GM04504 (cell line): ENCODE data around the gene HOXA13.

Source experiments
- DNase-seq: peaks from one replicate; pipeline ENCODE4 v3.0.0-alpha.2; 2012; ENCODE audit warnings: low read depth

Gene HOXA13

GRCh38 chr7:27181795-27182275 is 18.1 kb downstream of the HOXA13 start:
- DNase-seq, result peak; percentile 30

DNA sequence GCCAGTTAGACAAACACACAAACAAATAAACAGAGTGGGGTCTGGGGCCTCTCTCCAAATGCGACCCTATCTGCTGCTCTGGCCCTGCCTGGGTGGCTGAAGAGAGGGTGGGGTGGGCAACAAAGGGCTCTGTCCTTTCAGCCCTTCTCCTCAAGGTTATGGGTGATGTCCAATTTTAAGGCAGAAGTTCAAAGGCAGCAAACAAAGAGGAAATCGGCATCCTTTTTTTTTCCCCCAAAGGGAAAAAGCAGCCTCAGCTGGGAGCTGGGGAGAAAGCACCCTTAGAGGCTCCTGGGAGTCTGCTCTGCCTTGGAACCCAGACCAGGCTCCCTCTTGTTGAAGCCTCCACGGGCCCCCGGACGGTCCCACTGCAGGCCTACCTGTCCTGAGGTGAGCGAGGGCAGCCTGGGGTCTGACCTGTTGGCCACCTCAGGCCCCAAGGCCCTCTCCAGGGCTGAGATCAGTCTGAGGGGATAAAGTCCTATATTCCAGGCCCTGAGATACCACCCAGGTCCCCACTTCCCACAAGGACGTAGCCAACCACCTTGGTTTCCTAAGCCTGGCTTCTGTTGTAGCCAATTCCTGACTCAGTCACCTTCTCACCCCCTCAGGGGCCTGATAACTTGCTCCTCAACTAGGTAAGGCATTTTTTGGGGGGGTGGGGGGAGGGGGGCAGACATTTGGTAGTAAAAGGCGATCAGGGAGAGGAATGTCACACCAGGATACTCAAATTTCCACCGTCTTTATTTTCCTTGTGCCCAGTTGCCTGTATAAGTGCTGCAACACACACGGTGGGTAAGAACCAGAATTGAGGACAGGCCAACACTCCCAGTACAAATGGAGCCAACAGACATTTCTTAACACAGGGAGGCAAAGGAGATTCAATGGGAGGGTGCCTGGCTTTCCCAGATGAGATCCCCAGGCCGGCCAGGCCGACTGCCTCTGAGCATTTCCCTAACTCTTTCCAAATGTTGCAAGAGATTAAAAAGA is 19.2 kb downstream of the HOXA13 start:
- DNase-seq, result peak; percentile 21

DNA sequence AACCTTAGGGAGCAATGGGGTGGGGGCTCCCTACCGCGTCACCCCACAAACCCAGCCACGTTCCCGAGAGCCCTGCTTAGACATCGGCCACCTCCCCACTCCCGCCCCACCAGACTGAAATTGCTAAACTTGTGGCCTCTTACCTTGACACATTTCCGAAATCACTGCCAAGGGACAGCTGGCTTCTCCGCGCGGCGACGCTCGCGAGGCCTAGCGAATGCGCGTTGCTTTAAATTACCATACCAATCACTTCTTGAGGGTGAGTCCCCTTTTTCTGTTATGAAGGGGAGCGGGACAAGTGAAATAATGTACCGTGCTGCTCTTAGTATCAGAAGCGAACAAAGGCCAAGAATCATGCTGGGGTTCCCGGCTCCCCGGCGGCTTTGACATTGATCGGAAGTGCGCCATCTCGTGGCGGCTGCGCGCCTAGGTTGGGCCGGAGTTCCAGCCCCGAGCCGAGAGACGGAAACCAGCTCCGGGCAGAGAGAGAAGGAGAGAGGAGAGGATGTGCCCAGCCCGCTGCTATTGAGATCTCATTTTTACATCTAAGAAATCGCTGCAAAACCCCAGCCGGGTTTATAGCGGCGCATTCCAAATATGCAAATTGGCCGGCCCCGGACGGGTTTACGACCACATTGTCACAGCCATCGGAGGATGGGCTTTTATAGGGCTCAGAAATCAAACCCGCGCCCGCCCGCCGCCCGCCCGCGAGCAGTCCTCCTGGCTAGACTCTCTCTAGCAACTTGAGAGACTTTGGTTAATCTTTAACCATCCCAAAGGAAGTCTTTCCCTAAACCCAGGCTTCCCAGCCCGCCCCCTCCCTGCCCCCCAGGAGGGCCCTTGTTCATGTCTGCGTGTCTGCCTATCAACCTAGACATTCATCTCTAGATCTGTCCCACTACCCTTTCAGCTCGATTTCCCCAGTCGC is 20.1 kb downstream of the HOXA13 start:
- DNase-seq, result peak; percentile 82

DNA sequence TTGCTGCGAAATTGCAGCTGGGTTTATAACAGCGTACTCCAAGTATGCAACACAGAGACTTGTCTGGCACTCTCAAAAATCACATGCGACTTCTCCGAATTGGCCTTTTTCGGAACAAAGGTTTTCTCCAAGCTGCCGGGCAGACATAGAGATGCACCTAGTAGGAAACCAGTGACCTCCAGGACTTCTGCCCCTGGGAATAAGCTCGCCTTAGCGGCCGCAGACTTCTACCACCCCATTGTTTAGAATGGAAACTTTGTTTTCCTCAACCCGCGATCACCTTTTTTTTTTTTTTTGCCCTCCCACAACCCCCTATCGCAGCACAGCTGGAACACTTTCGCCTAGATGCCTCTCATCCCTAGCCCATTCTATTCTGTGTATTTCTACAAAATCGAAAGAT is 20.9 kb downstream of the HOXA13 start:
- DNase-seq, result no peak

- DNase-seq, result peak; percentile 45
Measured at GRCh38 chr7:27178366-27178765, 21.5 kb downstream of the HOXA13 start.

DNA sequence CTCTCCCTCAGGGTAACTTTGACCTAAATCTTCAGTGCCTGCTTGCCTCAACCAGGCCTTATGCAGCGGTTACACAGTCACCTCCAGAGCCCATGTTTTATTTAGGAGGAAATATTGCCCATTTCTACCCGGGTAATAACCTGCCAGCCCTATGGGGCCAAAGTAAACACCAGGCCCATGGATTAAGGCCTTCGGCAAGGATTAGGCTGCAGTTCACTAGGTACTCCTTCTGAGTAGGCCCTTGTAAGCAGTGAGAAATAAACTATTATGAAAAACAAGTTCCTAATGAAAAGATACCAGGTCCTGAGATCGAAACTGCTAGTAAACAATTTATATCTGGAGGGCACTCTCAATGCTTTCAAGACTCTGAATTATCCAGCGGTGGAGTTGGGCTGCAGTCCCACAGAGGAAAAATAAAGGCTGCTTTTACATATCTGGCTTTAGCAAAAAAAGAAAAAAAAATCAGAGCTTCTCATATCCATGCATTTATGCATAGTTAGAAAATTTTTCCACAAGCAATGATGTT is 22.0 kb downstream of the HOXA13 start:
- DNase-seq, result peak; percentile 12

DNA sequence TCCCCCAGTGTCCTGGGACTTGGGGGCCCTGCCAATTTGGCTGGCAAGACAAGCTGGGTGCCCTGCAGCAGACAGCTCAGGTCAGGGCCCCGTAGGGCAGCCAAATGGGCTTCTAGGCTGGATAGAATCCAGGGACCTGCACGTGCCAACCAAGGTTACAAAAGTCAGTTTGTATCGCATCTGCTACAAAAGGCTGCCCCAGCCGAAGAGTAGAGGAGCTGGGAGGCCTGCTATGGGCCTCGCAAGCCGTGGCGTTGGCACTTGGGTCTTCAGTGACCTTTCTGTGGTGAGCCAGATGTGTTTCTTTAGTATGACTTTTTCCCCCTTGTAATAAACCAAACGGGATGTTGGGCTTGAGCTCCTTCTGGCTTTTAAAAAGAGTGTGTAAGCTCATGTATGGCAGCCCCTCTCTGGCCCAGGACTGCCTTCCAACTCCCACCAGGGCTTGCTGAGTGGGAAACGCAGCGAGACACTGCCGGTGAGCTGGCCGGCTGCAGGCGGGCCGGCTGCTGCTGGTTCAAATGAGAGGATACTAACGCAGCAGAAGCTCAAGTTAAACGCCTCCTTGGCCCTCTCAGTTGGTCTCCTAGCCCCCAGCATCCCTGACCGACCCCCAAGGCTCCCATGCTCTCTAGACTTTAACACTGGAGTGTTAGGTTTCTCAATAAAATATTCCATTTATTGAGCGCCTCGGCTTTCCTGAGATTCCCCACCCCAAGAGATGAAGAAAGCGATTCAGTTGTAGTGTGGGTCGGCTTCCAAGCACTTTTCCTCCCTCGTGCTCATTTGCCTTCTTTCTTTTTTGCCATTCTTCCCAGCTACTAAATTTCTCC is 22.7 kb downstream of the HOXA13 start:
- peak; percentile 19 for DNase-seq

DNA sequence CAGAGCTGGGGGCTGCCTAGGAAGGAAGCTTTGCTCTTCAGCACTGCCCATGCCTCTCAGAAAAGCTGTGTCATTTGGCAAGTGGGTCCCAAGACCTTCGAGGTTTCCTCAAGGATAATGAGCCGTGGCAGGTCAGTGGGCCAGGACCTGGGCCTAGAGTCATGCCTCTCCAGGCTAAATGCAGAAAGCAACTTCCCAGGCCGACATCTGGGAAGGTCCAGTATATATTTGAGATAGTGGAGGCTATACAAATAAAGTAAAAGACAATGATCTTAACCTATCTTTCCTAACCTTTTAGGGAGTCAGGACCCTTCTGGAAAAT is 23.4 kb downstream of the HOXA13 start:
- DNase-seq, result no peak

- DNase-seq, result peak; percentile 37
Measured at GRCh38 chr7:27175626-27176523, 24.0 kb downstream of the HOXA13 start.

DNA sequence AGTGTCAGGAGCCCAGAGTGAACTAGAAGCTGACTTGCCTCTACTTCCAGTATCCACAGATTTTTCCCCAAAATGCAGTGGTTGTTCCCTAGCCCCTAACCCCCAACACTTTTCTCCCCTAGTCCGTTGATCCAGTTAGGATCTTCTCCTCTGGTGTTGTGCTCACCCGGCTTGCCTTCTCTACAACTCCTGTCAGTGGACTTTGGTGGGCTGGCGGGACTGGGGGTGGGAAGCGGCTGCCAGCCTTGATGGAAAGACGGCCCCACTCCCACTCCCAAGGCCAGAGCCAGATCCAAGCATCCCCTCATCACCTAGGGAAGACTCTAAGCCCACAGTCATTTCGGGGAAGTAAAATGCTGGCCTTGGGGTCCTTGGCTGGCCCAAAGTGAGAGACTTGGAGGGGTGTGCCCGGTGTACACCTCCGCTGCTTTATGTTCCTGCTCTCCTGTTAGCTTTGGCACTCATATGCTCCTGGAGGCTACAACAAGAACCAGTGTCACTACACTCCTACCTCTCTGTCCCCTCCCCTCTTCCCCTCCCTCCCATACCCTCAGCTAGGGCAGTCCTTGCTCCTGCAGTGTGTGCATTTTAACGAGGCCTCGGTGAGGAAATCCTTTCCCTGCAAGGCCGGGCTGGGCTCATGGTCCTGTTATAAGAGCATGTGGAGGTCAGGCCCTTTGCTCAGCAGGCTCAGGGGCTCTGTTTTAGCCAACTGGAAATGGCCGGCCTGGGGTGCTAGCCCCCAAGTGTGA is 24.8 kb downstream of the HOXA13 start:
- DNase-seq, result peak; percentile 66

GRCh38 chr7:27173956-27174873 is 25.7 kb downstream of the HOXA13 start, which contains the start of gene HOXA10:
Gene HOXA10 (minus strand): TSS chr7:27174320. CDS start chr7:27174306, 14 bp downstream.
- peak; percentile 58 for DNase-seq

GRCh38 chr7:27173511-27173955 is 26.4 kb downstream of the HOXA13 start:
- peak; percentile 4 for DNase-seq

DNA sequence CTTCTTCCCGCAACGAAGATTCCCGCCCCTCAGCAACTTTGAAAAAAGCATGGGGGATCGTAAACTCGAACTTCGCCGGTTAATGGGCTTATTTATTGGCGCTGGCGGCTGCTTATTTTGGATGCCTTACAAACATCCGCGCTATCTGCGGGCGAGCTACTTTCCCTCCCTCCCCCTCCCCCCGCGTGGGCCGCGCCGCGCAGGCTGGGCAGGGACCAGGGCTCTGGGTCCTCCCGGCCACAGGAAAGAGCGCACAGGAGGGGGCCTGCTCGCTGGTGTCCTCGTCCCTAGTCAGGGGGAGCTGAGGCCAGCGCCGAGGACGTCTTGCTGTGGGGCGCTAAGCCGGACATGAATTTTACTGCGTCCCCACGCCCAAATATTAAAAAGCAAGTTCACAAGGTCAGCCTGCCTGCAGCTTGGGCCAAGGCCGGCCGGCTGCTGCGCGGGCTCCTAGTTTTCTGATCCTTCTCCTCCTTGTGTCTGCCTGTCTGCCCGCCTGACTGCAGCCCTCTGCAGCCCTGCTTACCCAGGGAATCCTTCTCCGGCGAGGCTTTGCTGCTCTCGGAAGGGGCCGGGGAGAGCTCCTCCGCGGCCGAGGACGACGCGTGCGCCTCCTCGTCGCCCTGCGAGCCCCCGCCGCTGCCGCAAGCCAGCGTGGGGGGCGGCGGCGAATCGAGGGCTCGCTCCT is 26.9 kb downstream of the HOXA13 start:
- DNase-seq, result peak; percentile 87

- DNase-seq, result peak; percentile 40
Measured at GRCh38 chr7:27172315-27172774, 27.5 kb downstream of the HOXA13 start.

- DNase-seq, result peak; percentile 35
Measured at GRCh38 chr7:27171637-27172314, 28.1 kb downstream of the HOXA13 start.

DNA sequence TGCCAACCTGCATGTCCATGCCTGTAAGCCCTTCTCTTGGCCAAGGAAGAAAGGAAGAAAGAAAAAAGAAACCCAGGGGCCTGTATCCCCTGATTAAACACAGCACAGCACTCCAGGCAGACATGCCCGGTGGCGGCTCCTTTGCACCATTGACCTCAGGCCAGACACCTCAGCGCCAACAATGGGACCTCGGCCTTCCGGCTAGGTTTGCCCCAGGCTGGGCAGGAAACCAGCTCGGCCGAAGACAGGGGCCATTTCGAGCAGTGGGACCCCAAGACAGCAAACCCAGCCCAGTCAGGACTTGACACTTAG is 28.6 kb downstream of the HOXA13 start:
- DNase-seq, result peak; percentile 26
